Stimulated activated CD4-positive, alpha-beta T cell treated with anti-CD3 and anti-CD28 coated beads, TNF-alpha, amount 100 ng/mL, for 24 hours (primary cell): Measurements from ENCODE around the gene TAF4.
"Not testable (repeated sequence)": the region's sequence is repeated elsewhere in the genome, so short reads cannot be mapped to it uniquely, and the experiment has no call there.

Experiments used
- DNase-seq, 3 experiments: peaks; one replicate each; pipeline ENCODE4 v3.0.0-alpha.2; 2020; ENCODE audit warnings: low read depth in 3 of 3

The TAF4 gene

GRCh38 chr20:61977419-61977786 lies 88.3 kb downstream of the TAF4 start:
- DNase-seq, result no peak

- no peak for DNase-seq
These were observed 88.8 kb downstream of the TAF4 start for GRCh38 chr20:61976644-61977418.

GRCh38 chr20:61976263-61976643 lies 89.4 kb downstream of the TAF4 start:
- DNase-seq, result no peak

GRCh38 chr20:61975407-61976129 lies 90.1 kb downstream of the TAF4 start:
- DNase-seq, result no peak

GRCh38 chr20:61974357-61974665 lies 91.4 kb downstream of the TAF4 start:
- DNase-seq, result no peak

GRCh38 chr20:61973515-61974356 lies 91.9 kb downstream of the TAF4 start:
- DNase-seq, result no peak

- no peak for DNase-seq
These were observed 92.8 kb downstream of the TAF4 start for GRCh38 chr20:61972636-61973508.

- DNase-seq, result not testable (repeated sequence)
These were observed 94.1 kb downstream of the TAF4 start for GRCh38 chr20:61971595-61971994.

- no peak for DNase-seq
These were observed 95.3 kb downstream of the TAF4 start for GRCh38 chr20:61970357-61970756.

- DNase-seq, result no peak
These were observed 95.9 kb downstream of the TAF4 start for GRCh38 chr20:61969806-61970205.

GRCh38 chr20:61968932-61969331 lies 96.7 kb downstream of the TAF4 start:
- no peak for DNase-seq

- no peak for DNase-seq
These were observed 97.5 kb downstream of the TAF4 start for GRCh38 chr20:61968036-61968810.

GRCh38 chr20:61967300-61967699 lies 98.4 kb downstream of the TAF4 start:
- DNase-seq, result no peak

GRCh38 chr20:61966492-61967244 lies 99.0 kb downstream of the TAF4 start:
- no peak for DNase-seq

- no peak for DNase-seq
These were observed 99.8 kb downstream of the TAF4 start for GRCh38 chr20:61965606-61966491.

- no peak for DNase-seq
These were observed 100.7 kb downstream of the TAF4 start for GRCh38 chr20:61964675-61965605.

GRCh38 chr20:61963885-61964674 lies 101.6 kb downstream of the TAF4 start:
- DNase-seq, result no peak
